Body of pancreas (tissue), 4 donors: Measurements from ENCODE around the gene CGRRF1. TPM values are rescaled to one million over a fixed set of nuclear protein-coding genes. Genes with fewer than 3 reads are reported as not detected.

Experiments used
- ATAC-seq: fragments of 150-250 bp; one replicate; pipeline ENCODE4 v1.9.1; 2016
- DNase-seq, 4 donors: peaks; one replicate each; pipeline ENCODE4 v3.0.0-alpha.2; 2019
- H3K27ac ChIP-seq, 4 donors: fragments of 200-600 bp; sonication (generic); 1 replicate in 3 of 4; 2 replicates in 1 of 4; pipeline versions ENCODE4 v1.5.1 to v1.6.1; 2016 to 2019; ENCODE audit warnings: mild to moderate bottlenecking in 1 of 4, mixed read lengths in 1 of 4, moderate library complexity in 1 of 4
- H3K27me3 ChIP-seq, 2 donors: fragments of 200-600 bp; sonication (generic); one replicate each; pipeline ENCODE4 v1.6.0; 2016; ENCODE audit warnings: mild to moderate bottlenecking in 1 of 2
- H3K36me3 ChIP-seq, 2 donors: fragments of 200-600 bp; sonication (generic); replicated peaks in 1 of 2; 2 replicates each; pipeline ENCODE4 v1.5.1; 2016; ENCODE audit warnings: low read depth in 2 of 2; ENCODE audit not compliant: insufficient read depth in 1 of 2
- H3K4me1 ChIP-seq: fragments of 200-600 bp; sonication (generic); one replicate; pipeline ENCODE4 v1.6.0; 2016
- H3K4me3 ChIP-seq, 2 donors: fragments of 200-600 bp; sonication (generic); 1 replicate in 1 of 2; 2 replicates in 1 of 2; pipeline ENCODE4 v1.5.1; 2016 to 2019
- H3K9me3 ChIP-seq, 3 donors: fragments of 200-600 bp; sonication (generic); 1 replicate in 2 of 3; 2 replicates in 1 of 3; pipeline ENCODE4 v1.5.1; 2016
- POLR2A ChIP-seq, 3 donors: fragments of 450-650 bp; IDR thresholded peaks; one replicate each; pipeline ENCODE4 v1.6.1; 2016; ENCODE audit warnings: antibody characterized with exemption in 3 of 3, mild to moderate bottlenecking in 2 of 3
- WGBS, 2 donors: methylation state at CpG; one replicate each; pipeline ENCODE4 v1.1.5; 2017; 5-methylcytosine and 5-hydroxymethylcytosine counted together
- intact Hi-C: fragments of 100-400 bp; cut with DNase I; formaldehyde crosslinking; loops from one replicate; pipeline ENCODE4 v1.15.1; 2023
- total RNA-seq, 2 donors: library from RNA; depleted of rRNA; stranded (reverse); fragments of >200 nt; gene quantifications; one replicate each; pipeline ENCODE4 v1.1.0, GENCODE V29; 2016
- TF ChIP-seq, protein P1 (sequence below), 7 experiments: fragments of 450-650 bp in 4 of 7; fragments of 200-600 bp in 3 of 7; sonication (generic) in 3 of 7; IDR thresholded peaks; one replicate each; pipeline ENCODE4 v1.5.1; 2016 to 2019; ENCODE audit warnings: antibody characterized with exemption in 7 of 7

CGRRF1 gene
- total RNA-seq, 2 donors from 2014 or later, result 6.3 to 11.4 TPM

DNA sequence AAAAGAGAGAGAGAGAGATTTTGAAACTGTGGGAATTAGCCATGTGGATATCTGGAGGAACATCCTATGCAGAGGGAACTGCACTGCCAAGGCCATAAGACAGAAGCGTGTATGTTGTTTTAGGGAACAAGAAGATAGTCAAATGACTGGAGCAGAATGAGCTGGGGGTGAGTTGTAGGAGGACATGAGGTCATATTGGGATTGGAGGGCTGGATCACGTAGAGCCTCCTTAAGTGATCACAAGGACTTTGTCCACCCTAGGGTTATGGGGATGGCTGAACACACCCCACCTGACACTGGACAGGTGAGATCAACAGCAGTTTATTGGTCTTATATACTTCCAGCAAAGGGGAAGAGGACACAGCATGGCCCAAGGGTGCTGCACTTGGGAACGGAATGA is 8.2 kb upstream of the CGRRF1 start:
- no peak for ATAC-seq
- intact Hi-C loops, result no loop called here
- Histone ChIP-seq H3K4me1 (no peaks in the 10 kb centered on the region), H3K4me3 (no peak overlapping the region), H3K9me3 (no peaks in the 10 kb centered on the region), H3K27ac (no peak overlapping the region), H3K27me3 (no peaks in the 10 kb centered on the region), H3K36me3 (no peaks in the 10 kb centered on the region)
- WGBS, 2 donors, result 66 to 67% methylated on average over 3 of the region's 3 CpGs
- TF ChIP-seq, protein P1, sequence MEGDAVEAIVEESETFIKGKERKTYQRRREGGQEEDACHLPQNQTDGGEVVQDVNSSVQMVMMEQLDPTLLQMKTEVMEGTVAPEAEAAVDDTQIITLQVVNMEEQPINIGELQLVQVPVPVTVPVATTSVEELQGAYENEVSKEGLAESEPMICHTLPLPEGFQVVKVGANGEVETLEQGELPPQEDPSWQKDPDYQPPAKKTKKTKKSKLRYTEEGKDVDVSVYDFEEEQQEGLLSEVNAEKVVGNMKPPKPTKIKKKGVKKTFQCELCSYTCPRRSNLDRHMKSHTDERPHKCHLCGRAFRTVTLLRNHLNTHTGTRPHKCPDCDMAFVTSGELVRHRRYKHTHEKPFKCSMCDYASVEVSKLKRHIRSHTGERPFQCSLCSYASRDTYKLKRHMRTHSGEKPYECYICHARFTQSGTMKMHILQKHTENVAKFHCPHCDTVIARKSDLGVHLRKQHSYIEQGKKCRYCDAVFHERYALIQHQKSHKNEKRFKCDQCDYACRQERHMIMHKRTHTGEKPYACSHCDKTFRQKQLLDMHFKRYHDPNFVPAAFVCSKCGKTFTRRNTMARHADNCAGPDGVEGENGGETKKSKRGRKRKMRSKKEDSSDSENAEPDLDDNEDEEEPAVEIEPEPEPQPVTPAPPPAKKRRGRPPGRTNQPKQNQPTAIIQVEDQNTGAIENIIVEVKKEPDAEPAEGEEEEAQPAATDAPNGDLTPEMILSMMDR (IDR thresholded peaks at IDR 0.05), result no peak
- TF ChIP-seq POLR2A (IDR thresholded peaks at IDR 0.05), result no peak
- DNase-seq, result no peak

DNA sequence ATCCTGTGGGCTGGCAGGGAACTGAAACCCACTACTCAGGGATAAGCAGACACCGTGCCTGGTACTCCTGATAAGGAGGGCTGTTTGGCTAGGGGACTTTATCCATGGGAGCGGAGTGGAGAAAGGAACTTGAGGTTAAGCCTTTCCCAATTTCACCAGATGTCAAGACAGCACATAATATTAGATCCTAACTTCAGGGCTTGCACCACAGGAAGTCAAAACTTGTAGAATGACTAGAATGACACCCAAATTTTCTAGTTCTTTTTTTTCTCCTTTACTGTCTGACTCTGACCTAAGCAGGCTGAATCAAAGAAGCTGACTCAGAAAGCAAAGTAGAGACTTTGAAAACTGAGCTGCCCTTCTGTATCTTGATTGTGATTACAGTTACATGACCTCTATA is 7.1 kb upstream of the CGRRF1 start:
- Histone ChIP-seq H3K9me3 (no peaks in the 10 kb centered on the region), H3K27me3 (no peaks in the 10 kb centered on the region), H3K4me3 (no peak overlapping the region), H3K36me3 (no peaks in the 10 kb centered on the region), H3K4me1 (no peaks in the 10 kb centered on the region), H3K27ac (peak overlapping the region in 1 of 4 donors; percentile 11)
- no peak for TF ChIP-seq POLR2A (IDR thresholded peaks at IDR 0.05)
- TF ChIP-seq, protein P1 (IDR thresholded peaks at IDR 0.05), result no peak
- ATAC-seq, result no peak
- 51 to 57% methylated on average over 2 of the region's 2 CpGs for WGBS, 2 donors
- intact Hi-C loops, result no loop called here
- DNase-seq, result no peak

DNA sequence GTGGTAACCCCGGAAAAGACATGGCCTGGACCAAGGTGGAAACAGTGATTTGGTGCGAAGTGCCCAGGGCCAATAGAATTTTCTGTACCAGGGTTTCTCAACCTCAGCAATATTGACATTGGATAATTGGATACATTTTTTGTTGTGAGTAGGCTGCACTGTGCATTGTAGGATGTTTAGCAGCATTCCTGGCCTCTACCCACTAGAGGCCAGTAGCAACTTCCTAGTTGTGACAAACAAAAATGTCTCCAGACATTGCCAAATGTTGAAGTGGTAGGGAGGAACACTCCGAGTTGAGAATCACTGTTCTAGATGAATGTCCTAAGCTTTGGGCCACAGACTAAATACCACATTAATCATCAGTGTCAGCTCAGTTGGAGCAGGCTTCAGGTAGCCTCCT is 6.2 kb upstream of the CGRRF1 start:
- intact Hi-C loops, result no loop called here
- Histone ChIP-seq H3K4me1 (no peaks in the 10 kb centered on the region), H3K9me3 (no peaks in the 10 kb centered on the region), H3K27ac (no peak overlapping the region), H3K27me3 (no peaks in the 10 kb centered on the region), H3K36me3 (no peaks in the 10 kb centered on the region), H3K4me3 (no peak overlapping the region)
- DNase-seq (no peak), ATAC-seq (no peak)
- TF ChIP-seq, protein P1 (IDR thresholded peaks at IDR 0.05), result peak in 2 of 7 experiments; percentile 14 to 15
- no peak for TF ChIP-seq POLR2A (IDR thresholded peaks at IDR 0.05)
- WGBS, 2 donors, result 58 to 70% methylated on average over 3 of the region's 3 CpGs

DNA sequence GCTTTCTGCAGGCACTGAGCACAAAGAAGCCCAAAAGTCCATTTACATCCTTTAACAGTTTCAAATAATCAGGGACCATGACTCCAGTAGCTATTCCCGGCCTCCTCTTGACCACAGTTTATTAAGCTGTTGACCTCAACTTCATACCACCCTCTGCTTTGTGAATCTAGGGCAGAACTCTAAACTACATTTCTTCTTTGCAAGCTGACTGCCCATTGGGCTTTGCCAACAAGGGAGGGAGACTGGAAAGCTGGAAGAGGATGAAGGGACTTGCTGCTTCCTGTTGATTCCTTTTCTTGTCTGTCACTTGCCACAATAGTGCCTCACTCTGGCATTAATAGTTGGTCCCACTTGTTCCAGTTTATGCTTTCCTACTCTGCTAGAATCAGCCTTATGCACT is 2.7 kb downstream of the CGRRF1 start:
- ATAC-seq (no peak), DNase-seq (no peak)
- Histone ChIP-seq H3K27me3 (no peaks in the 10 kb centered on the region), H3K4me1 (peaks cover 22% of the 10 kb centered on the region), H3K27ac (no peak overlapping the region), H3K4me3 (no peak overlapping the region), H3K9me3 (no peaks in the 10 kb centered on the region), H3K36me3 (no peaks in the 10 kb centered on the region)
- WGBS, 2 donors, result 71 to 100% methylated on average over 1 of the region's 1 CpG
- intact Hi-C loops, result no loop called here
- no peak for TF ChIP-seq POLR2A (IDR thresholded peaks at IDR 0.05)
- TF ChIP-seq, protein P1 (IDR thresholded peaks at IDR 0.05), result no peak

DNA sequence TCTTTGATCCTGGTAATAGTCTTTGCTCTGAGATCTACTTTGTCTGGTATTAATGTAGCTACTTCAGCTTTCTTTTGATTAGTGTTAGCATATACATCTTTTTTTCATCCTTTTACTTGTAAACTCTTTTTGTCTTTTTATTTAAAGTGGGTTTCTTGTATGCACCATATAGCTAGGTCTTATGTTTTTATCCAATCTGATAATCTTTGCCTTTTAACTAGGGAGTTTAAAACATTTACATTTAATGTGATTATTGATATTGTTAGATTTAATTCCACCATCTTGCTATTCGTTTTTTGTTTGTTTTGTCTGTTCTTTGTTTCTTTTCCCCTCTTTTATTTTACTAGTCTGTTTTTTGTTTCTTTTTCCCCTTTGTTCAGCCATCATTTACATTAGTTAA is 6.0 kb downstream of the CGRRF1 start:
- intact Hi-C loops, result no loop called here
- WGBS, 2 donors, result 69 to 72% methylated on average over 1 of the region's 1 CpG
- ATAC-seq (no peak), DNase-seq (no peak)
- H3K27me3 ChIP-seq, result no peaks in the 10 kb centered on the region
- no peak overlapping the region for H3K27ac ChIP-seq
- H3K4me1 ChIP-seq, result peaks cover 10% of the 10 kb centered on the region
- H3K4me3 ChIP-seq, result no peak overlapping the region
- H3K9me3 ChIP-seq, result no peaks in the 10 kb centered on the region
- H3K36me3 ChIP-seq, result no peaks in the 10 kb centered on the region
- no peak for TF ChIP-seq POLR2A (IDR thresholded peaks at IDR 0.05)
- TF ChIP-seq, protein P1 (IDR thresholded peaks at IDR 0.05), result no peak
